K562 (cell line): ENCODE data around the gene TEX13B. TPM values are rescaled to one million over a fixed set of nuclear protein-coding genes. Genes with fewer than 3 reads are reported as not detected.

Experiments
- ATAC-seq: fragments of 200-7000 bp; cut with Tn5 transposase; 3 replicates; pipeline ENCODE4 v1.9.1; 2020; ENCODE audit warnings: moderate library complexity
- BruUV-seq: library from RNA; stranded (reverse); fragments of 400-500 nt; replicated peaks from 2 replicates; lab custom pipeline; 2021; lab: Mats Ljungman, UMichigan
- CTCF ChIA-PET: fragments of 300-600 bp; formaldehyde crosslinking; extraction: SDS; loops from one replicate; lab custom pipeline; 2021; ENCODE audit warnings: low intra/inter-chr PET ratio; lab: Yijun Ruan, JAX
- POLR2A ChIA-PET: fragments of 300-600, 350-650 bp; sonication (Branson Sonifier 250); formaldehyde crosslinking; extraction: SDS; loops from one replicate; lab custom pipeline; 2021; ENCODE audit warnings: antibody characterized with exemption, inconsistent platforms; lab: Yijun Ruan, JAX
- DNase-seq, 4 experiments: peaks; one replicate each; pipeline versions ENCODE4 v3.0.0 to v3.0.0-alpha.2; 2011 to 2018; ENCODE audit warnings: low spot score in 3 of 4, mixed read lengths in 3 of 4; ENCODE audit errors: extremely low read depth in 1 of 4
- FAIRE-seq: peaks from 2 replicates; lab custom pipeline; 2011; peaks lifted over from hg19 to GRCh38; lab: Jason Lieb, UNC
- H2AFZ ChIP-seq: 2 replicates; pipeline ENCODE4 v1.6.0; 2011; ENCODE audit warnings: low read depth, low read length, control low read depth, inconsistent platforms
- H3K27ac ChIP-seq: fragments of 200-600 bp; 3 replicates; pipeline ENCODE4 v1.8.0; 2011; ENCODE audit warnings: low read depth, mild to moderate bottlenecking, control low read depth, inconsistent platforms, low read length, moderate library complexity, mixed read lengths; ENCODE audit errors: extremely low read depth
- H3K27me3 ChIP-seq, 2 experiments: fragments of 300-600 bp in 1 of 2; 2 replicates in 1 of 2; 3 replicates in 1 of 2; pipeline versions ENCODE4 v1.6.0 to v1.8.0; 2011; ENCODE audit warnings: inconsistent platforms in 2 of 2, low read length in 2 of 2, mild to moderate bottlenecking in 1 of 2, mixed read lengths in 1 of 2, moderate library complexity in 1 of 2; ENCODE audit not compliant: control insufficient read depth in 2 of 2, insufficient read depth in 2 of 2
- H3K36me3 ChIP-seq: fragments of 300-600 bp; 3 replicates; pipeline ENCODE4 v1.8.0; 2011; ENCODE audit warnings: mild to moderate bottlenecking, low read length, inconsistent platforms; ENCODE audit not compliant: control insufficient read depth, insufficient read depth
- H3K4me1 ChIP-seq, 2 experiments: fragments of 200-600 bp in 1 of 2; replicated peaks in 1 of 2; 2 replicates in 1 of 2; 3 replicates in 1 of 2; pipeline versions ENCODE4 v1.5.1 to v1.8.0; 2011; ENCODE audit warnings: inconsistent platforms in 2 of 2, low read length in 2 of 2, mild to moderate bottlenecking in 1 of 2, mixed read lengths in 1 of 2, moderate library complexity in 1 of 2; ENCODE audit not compliant: control insufficient read depth in 2 of 2, insufficient read depth in 2 of 2
- H3K4me2 ChIP-seq: 2 replicates; pipeline ENCODE4 v1.6.1; 2011; ENCODE audit warnings: low read length, control low read depth, inconsistent platforms, mixed read lengths; ENCODE audit not compliant: insufficient read depth
- H3K4me3 ChIP-seq: fragments of 200-600 bp; sonication (generic), shearing (Covaris generic); 2 replicates; pipeline ENCODE4 v1.5.1; 2016; ENCODE audit warnings: control low read depth, inconsistent platforms
- H3K79me2 ChIP-seq: fragments of 200-600 bp; 3 replicates; pipeline ENCODE4 v1.8.0; 2011; ENCODE audit warnings: low read length, inconsistent platforms; ENCODE audit not compliant: control insufficient read depth, insufficient read depth
- H3K9ac ChIP-seq, 2 experiments: 2 replicates each; pipeline versions ENCODE4 v1.6.0 to v1.6.1; 2011; ENCODE audit warnings: low read depth in 2 of 2, low read length in 2 of 2, control low read depth in 1 of 2, inconsistent platforms in 1 of 2, mild to moderate bottlenecking in 1 of 2, mixed read lengths in 1 of 2; ENCODE audit not compliant: insufficient read depth in 1 of 2
- H3K9me1 ChIP-seq: one replicate; pipeline ENCODE4 v1.6.0; 2011; ENCODE audit warnings: inconsistent platforms, mild to moderate bottlenecking, low read length, moderate library complexity; ENCODE audit not compliant: control insufficient read depth, insufficient read depth
- H3K9me3 ChIP-seq: replicated peaks from 2 replicates; pipeline ENCODE4 v1.5.1; 2011; ENCODE audit warnings: low read depth, low read length, inconsistent platforms; ENCODE audit not compliant: control insufficient read depth, insufficient read depth
- H4K20me1 ChIP-seq: replicated peaks from 2 replicates; pipeline ENCODE4 v1.6.1; 2011; ENCODE audit warnings: low read length, inconsistent platforms, mixed read lengths; ENCODE audit not compliant: control insufficient read depth, insufficient read depth
- PHTF2 ChIP-seq: fragments of 250-450 bp; sonication (Bioruptor Pico); IDR thresholded peaks from 2 replicates; pipeline ENCODE4 v1.5.0; 2021; ENCODE audit warnings: mild to moderate bottlenecking
- POLR3G ChIP-seq: IDR thresholded peaks from 2 replicates; pipeline ENCODE4 v1.6.1; 2011; ENCODE audit not compliant: insufficient read length, insufficient replicate concordance; ENCODE audit errors: extremely low read depth
- RAD21 ChIP-seq, 2 experiments: fragments of 250-450 bp in 1 of 2; fragments of 450-650 bp in 1 of 2; sonication (Bioruptor Pico) in 1 of 2; formaldehyde crosslinking in 1 of 2; IDR thresholded peaks in 1 of 2; conservative IDR thresholded peaks in 1 of 2; 2 replicates each; pipeline versions ENCODE4 v1.4.0 to v1.8.0; 2020 to 2022; ENCODE audit warnings: mild to moderate bottlenecking in 2 of 2, moderate library complexity in 1 of 2
- TAF9B ChIP-seq: fragments of 450-650 bp; IDR thresholded peaks from 2 replicates; pipeline ENCODE4 v1.6.1; 2018; ENCODE audit warnings: mild to moderate bottlenecking; ENCODE audit not compliant: partially characterized antibody
- THRAP3 ChIP-seq: fragments of 450-650 bp; IDR thresholded peaks from 2 replicates; pipeline ENCODE4 v1.6.1; 2016; ENCODE audit warnings: mild to moderate bottlenecking, inconsistent platforms, borderline replicate concordance
- WGBS: fragments of 100-300 bp; shearing (Covaris generic); methylation state at CpG from one replicate; pipeline ENCODE4 v1.1.6; 2016; ENCODE audit warnings: low coverage, mixed read lengths; ENCODE audit not compliant: insufficient coverage; ENCODE audit errors: missing lambda C conversion rate; 5-methylcytosine and 5-hydroxymethylcytosine counted together
- in situ Hi-C: fragments of 300-500 bp; cut with MboI; formaldehyde crosslinking; loops from 4 replicates; pipeline ENCODE4 v1.15.0; 2018; ENCODE audit warnings: inconsistent platforms, mixed read lengths
- intact Hi-C: fragments of 100-400 bp; cut with micrococcal nuclease; formaldehyde crosslinking; loops from 2 replicates; pipeline ENCODE4 v1.14.2; 2022
- polyA plus RNA-seq, 8 experiments: library from polyadenylated mRNA; depleted of rRNA in 4 of 8; stranded (reverse) in 5 of 8; unstranded in 3 of 8; fragments of >200 nt; fragmentation: Nextera tagmentation in 2 of 8; fragmentation: Illumina TruSeq in 1 of 8; extraction: Ambion mirVana in 2 of 8; extraction: Trizol in 1 of 8; gene quantifications; 2 replicates each; pipeline versions ENCODE4 v1.2.1 to v1.2.3, GENCODE V29; 2011 to 2014; ENCODE audit warnings: inconsistent platforms in 1 of 8, missing spikeins in 1 of 8
- total RNA-seq, 7 experiments: library from RNA; depleted of rRNA in 6 of 7; stranded (reverse); fragments of >200 nt in 6 of 7; fragmentation: Illumina TruSeq in 2 of 7; extraction: Trizol in 2 of 7; gene quantifications; 2 replicates each; pipeline versions ENCODE4 v1.2.1 to v1.2.3, GENCODE V29; 2011 to 2021; ENCODE audit warnings: low replicate concordance in 1 of 7
- TF ChIP-seq, protein P1 (sequence below), 3 experiments: IDR thresholded peaks in 2 of 3; conservative IDR thresholded peaks in 1 of 3; 2 replicates each; pipeline ENCODE4 v1.5.1; 2011 to 2012; ENCODE audit warnings: low read length in 3 of 3, mild to moderate bottlenecking in 3 of 3, control low read depth in 2 of 3, improper control_type of control experiment in 1 of 3, inconsistent platforms in 1 of 3, low read depth in 1 of 3, mixed read lengths in 1 of 3, moderate library complexity in 1 of 3; ENCODE audit not compliant: insufficient read depth in 2 of 3

Gene TEX13B
- total and polyA plus RNA-seq, 9 of the 15 experiments (the other 6 are each of a cell fraction or from before 2014, with no cell fraction given), result not detected

DNA sequence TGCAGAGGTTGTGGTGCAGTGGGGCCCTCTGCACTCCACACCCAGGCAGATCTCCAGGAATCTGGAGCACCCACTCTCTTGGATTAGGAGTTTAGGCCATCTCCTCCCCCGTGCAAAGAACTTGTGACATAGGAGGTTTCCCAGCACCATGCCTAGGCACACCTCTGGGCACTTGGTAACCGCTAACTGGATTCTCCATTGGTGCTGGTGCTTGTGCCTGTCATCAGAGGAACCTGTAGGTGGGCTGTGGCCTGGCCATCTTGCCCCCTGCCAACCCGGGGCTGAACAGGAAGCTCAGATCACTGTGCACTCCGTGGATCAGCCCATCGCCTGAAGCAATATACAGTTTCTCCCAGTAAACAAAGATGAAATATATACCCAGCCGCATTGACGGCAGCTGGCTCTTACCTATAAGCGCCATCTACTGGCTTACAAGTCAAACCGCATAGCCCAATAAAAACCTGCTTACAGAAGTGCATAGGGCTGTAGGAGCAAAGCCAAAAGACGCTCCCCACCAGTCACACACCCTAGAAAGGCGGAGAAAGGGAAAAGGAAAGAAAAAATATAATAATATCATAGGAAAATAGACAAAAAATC lies 19.1 kb upstream of the TEX13B start:
- ATAC-seq, result peak; percentile 91
- in situ Hi-C loops (no loop called here), intact Hi-C loops (no loop called here)
- BruUV-seq, result no TSS peak
- 2% methylated on average over 11 of the region's 11 CpGs for WGBS
- Histone ChIP-seq H3K9me3 (no peaks in the 10 kb centered on the region), H3K9me1 (no peaks in the 10 kb centered on the region), H3K27ac (no peak overlapping the region), H3K79me2 (no peaks in the 10 kb centered on the region), H3K4me2 (no peak overlapping the region), H2AFZ (no peak overlapping the region), H3K36me3 (no peaks in the 10 kb centered on the region), H3K27me3 (peaks cover 0 to 8% of the 10 kb centered on the region in 2 experiments; a peak in 1 of 5 replicates), H3K4me3 (no peak overlapping the region), H4K20me1 (no peaks in the 10 kb centered on the region), H3K4me1 (no peaks in the 10 kb centered on the region), H3K9ac (no peak overlapping the region)
- ChIA-PET POLR2A (no interaction called here), CTCF (no interaction called here)
- FAIRE-seq, result no peak
- DNase-seq, result peak in 3 of 4 experiments; percentile 13 to 20 (median 13)
- TF ChIP-seq, protein P1, sequence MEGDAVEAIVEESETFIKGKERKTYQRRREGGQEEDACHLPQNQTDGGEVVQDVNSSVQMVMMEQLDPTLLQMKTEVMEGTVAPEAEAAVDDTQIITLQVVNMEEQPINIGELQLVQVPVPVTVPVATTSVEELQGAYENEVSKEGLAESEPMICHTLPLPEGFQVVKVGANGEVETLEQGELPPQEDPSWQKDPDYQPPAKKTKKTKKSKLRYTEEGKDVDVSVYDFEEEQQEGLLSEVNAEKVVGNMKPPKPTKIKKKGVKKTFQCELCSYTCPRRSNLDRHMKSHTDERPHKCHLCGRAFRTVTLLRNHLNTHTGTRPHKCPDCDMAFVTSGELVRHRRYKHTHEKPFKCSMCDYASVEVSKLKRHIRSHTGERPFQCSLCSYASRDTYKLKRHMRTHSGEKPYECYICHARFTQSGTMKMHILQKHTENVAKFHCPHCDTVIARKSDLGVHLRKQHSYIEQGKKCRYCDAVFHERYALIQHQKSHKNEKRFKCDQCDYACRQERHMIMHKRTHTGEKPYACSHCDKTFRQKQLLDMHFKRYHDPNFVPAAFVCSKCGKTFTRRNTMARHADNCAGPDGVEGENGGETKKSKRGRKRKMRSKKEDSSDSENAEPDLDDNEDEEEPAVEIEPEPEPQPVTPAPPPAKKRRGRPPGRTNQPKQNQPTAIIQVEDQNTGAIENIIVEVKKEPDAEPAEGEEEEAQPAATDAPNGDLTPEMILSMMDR (IDR thresholded peaks at IDR 0.05 in 2 of 3, conservative IDR thresholded peaks at IDR 0.05 in 1 of 3; ENCODE audit: insufficient read depth in 2 of 3, low read depth in 1 of 3, low read length in 3 of 3), result peak; percentile 50 to 56 (median 51); a peak in 5 of 6 replicates
- peak in 1 of 2 experiments; percentile 31; a peak in 2 of 4 replicates for TF ChIP-seq RAD21 (CRISPR knock-in tag; conservative IDR thresholded peaks at IDR 0.05 in 1 of 2, IDR thresholded peaks at IDR 0.05 in 1 of 2)
- TF ChIP-seq TAF9B, result no peak
- TF ChIP-seq POLR3G, result no peak
- TF ChIP-seq PHTF2 (CRISPR knock-in tag), result no peak
- TF ChIP-seq THRAP3, result no peak
